Natural killer cell (primary cell): ENCODE results near the gene SNX12. TPM values are rescaled to one million over a fixed set of nuclear protein-coding genes. Genes with fewer than 3 reads are reported as not detected.
"Not testable (repeated sequence)": the region's sequence is repeated elsewhere in the genome, so short reads cannot be mapped to it uniquely, and the experiment has no call there.

Source experiments
- ATAC-seq, 3 donors: fragments of 150-1000 bp in 2 of 3; fragments of 200-7000 bp in 1 of 3; cut with Tn5 transposase; 1 replicate in 1 of 3; 2 replicates in 2 of 3; pipeline ENCODE4 v1.10.0; 2021; ENCODE audit warnings: mild to moderate bottlenecking in 2 of 3, moderate library complexity in 2 of 3
- DNase-seq, 2 donors: peaks; one replicate each; pipeline versions ENCODE4 v3.0.0 to v3.0.0-alpha.2; 2013 to 2021; ENCODE audit warnings: mixed read lengths in 1 of 2
- H3K27ac ChIP-seq: one replicate; pipeline ENCODE4 v1.5.1; 2013; ENCODE audit warnings: mild to moderate bottlenecking, low read length
- H3K27me3 ChIP-seq: one replicate; pipeline ENCODE4 v1.6.1; 2013; ENCODE audit warnings: low read length; ENCODE audit not compliant: control insufficient read depth, insufficient read depth
- H3K36me3 ChIP-seq: one replicate; pipeline ENCODE4 v1.6.1; 2013; ENCODE audit warnings: low read length; ENCODE audit not compliant: control insufficient read depth, insufficient read depth
- H3K4me1 ChIP-seq: one replicate; pipeline ENCODE4 v1.6.1; 2013; ENCODE audit warnings: low read length; ENCODE audit not compliant: control insufficient read depth, insufficient read depth
- H3K4me3 ChIP-seq: one replicate; pipeline ENCODE4 v1.5.1; 2013; ENCODE audit warnings: low read length
- H3K9me3 ChIP-seq: one replicate; pipeline ENCODE4 v1.6.1; 2013; ENCODE audit warnings: low read length; ENCODE audit not compliant: control insufficient read depth, insufficient read depth
- H3K27ac Mint-ChIP-seq, 2 donors: one replicate each; pipeline ENCODE4 v1.8.0; 2022; ENCODE audit warnings: mild to moderate bottlenecking in 2 of 2, mixed read lengths in 2 of 2, moderate library complexity in 1 of 2
- H3K27me3 Mint-ChIP-seq, 2 donors: one replicate each; pipeline ENCODE4 v1.8.0; 2022; ENCODE audit warnings: low read depth in 2 of 2, mixed read lengths in 2 of 2
- H3K36me3 Mint-ChIP-seq: one replicate; pipeline ENCODE4 v1.8.0; 2022; ENCODE audit warnings: mixed read lengths
- H3K4me1 Mint-ChIP-seq, 2 donors: one replicate each; pipeline ENCODE4 v1.8.0; 2022; ENCODE audit warnings: mixed read lengths in 2 of 2
- H3K4me3 Mint-ChIP-seq: one replicate; pipeline ENCODE4 v1.8.0; 2022; ENCODE audit warnings: mild to moderate bottlenecking, moderate library complexity, mixed read lengths
- H3K9me3 Mint-ChIP-seq, 2 donors: one replicate each; pipeline ENCODE4 v1.8.0; 2022; ENCODE audit warnings: mixed read lengths in 2 of 2
- CTCF ChIP-seq: fragments of 200-600 bp; IDR thresholded peaks from one replicate; pipeline ENCODE4 v1.8.0; 2022; ENCODE audit warnings: antibody characterized with exemption
- WGBS: methylation state at CpG from one replicate; pipeline ENCODE4 v1.1.7; 2013; ENCODE audit warnings: missing lambda C conversion rate; ENCODE audit not compliant: insufficient coverage; 5-methylcytosine and 5-hydroxymethylcytosine counted together
- intact Hi-C: fragments of 100-400 bp; cut with micrococcal nuclease; formaldehyde crosslinking; loops from one replicate; pipeline ENCODE4 v1.14.2; 2022
- total RNA-seq, 4 donors: library from RNA; stranded (reverse); fragments of 120-200 nt in 1 of 4; gene quantifications; one replicate each; pipeline versions ENCODE4 v1.2.3 to v1.2.4, GENCODE V29; 2013 to 2022

The SNX12 gene
- total RNA-seq, 3 donors from 2014 or later (not counting 1 experiment from before 2014, with no cell fraction given): 36.0 to 40.1 (median 38.6) TPM

GRCh38 chrX:71056867-71057266 lies 11.3 kb downstream of the SNX12 start:
- Histone ChIP-seq H3K4me1 (peaks cover 12% of the 10 kb centered on the region), H3K9me3 (no peaks in the 10 kb centered on the region), H3K36me3 (peaks cover 20% of the 10 kb centered on the region), H3K27ac (no peak overlapping the region), H3K27me3 (no peaks in the 10 kb centered on the region), H3K4me3 (no peak overlapping the region)
- Mint-ChIP-seq H3K9me3 (no peaks in the 10 kb centered on the region), H3K36me3 (no peaks in the 10 kb centered on the region), H3K27ac (peak overlapping the region in 1 of 2 donors; percentile 63), H3K27me3 (no peaks in the 10 kb centered on the region), H3K4me3 (no peak overlapping the region), H3K4me1 (peaks cover 20% of the 10 kb centered on the region in 2 donors)
- DNase-seq (no peak), ATAC-seq (no peak)
- intact Hi-C loops: no loop called here
- TF ChIP-seq CTCF: no peak

GRCh38 chrX:71053217-71053621 lies 14.9 kb downstream of the SNX12 start:
- intact Hi-C loops: no loop called here
- H3K4me3 ChIP-seq: peak overlapping the region; percentile 21
- 64% methylated on average over 18 of the region's 18 CpGs for WGBS

GRCh38 chrX:71052721-71053120 lies 15.4 kb downstream of the SNX12 start:
- TF ChIP-seq CTCF: no peak
- 20% methylated on average over 7 of the region's 7 CpGs for WGBS
- H3K27ac Mint-ChIP-seq: peak overlapping the region; percentile 71 to 75
- intact Hi-C loops: no loop called here
- H3K9me3 Mint-ChIP-seq: no peaks in the 10 kb centered on the region
- Histone ChIP-seq H3K27me3 (no peaks in the 10 kb centered on the region), H3K9me3 (no peaks in the 10 kb centered on the region), H3K27ac (peak overlapping the region; percentile 45), H3K4me3 (peak overlapping the region; percentile 21), H3K36me3 (peaks cover 3% of the 10 kb centered on the region), H3K4me1 (peaks cover 11% of the 10 kb centered on the region)
- DNase-seq: no peak
- no peaks in the 10 kb centered on the region for H3K36me3 Mint-ChIP-seq
- ATAC-seq: peak; percentile 31 to 57 (median 46)
- H3K27me3 Mint-ChIP-seq: no peaks in the 10 kb centered on the region
- H3K4me3 Mint-ChIP-seq: peak overlapping the region; percentile 57
- H3K4me1 Mint-ChIP-seq: peaks cover 5 to 6% of the 10 kb centered on the region in 2 donors

More at GRCh38 chrX:71053217-71053621, 14.9 kb downstream of the SNX12 start:
- no peaks in the 10 kb centered on the region for H3K27me3 ChIP-seq
- peak; percentile 50 to 70 (median 65) for ATAC-seq
- TF ChIP-seq CTCF: no peak
- H3K9me3 ChIP-seq: no peaks in the 10 kb centered on the region
- peaks cover 12% of the 10 kb centered on the region for H3K4me1 ChIP-seq
- H3K4me1 Mint-ChIP-seq: peaks cover 9 to 10% of the 10 kb centered on the region in 2 donors
- no peaks in the 10 kb centered on the region for H3K27me3 Mint-ChIP-seq
- H3K9me3 Mint-ChIP-seq: no peaks in the 10 kb centered on the region
- peak overlapping the region; percentile 45 for H3K27ac ChIP-seq
- peaks cover 3% of the 10 kb centered on the region for H3K36me3 ChIP-seq
- peak overlapping the region; percentile 71 to 75 for H3K27ac Mint-ChIP-seq
- DNase-seq: peak; percentile 14 to 28
- peak overlapping the region; percentile 57 for H3K4me3 Mint-ChIP-seq
- H3K36me3 Mint-ChIP-seq: no peaks in the 10 kb centered on the region

GRCh38 chrX:71047891-71048290 lies 20.2 kb downstream of the SNX12 start:
- H3K4me3 Mint-ChIP-seq, DNase-seq, H3K27me3 Mint-ChIP-seq, H3K27me3 ChIP-seq, H3K4me1 ChIP-seq, ATAC-seq, H3K9me3 Mint-ChIP-seq, H3K36me3 Mint-ChIP-seq, H3K27ac Mint-ChIP-seq, H3K4me3 ChIP-seq, H3K27ac ChIP-seq, H3K9me3 ChIP-seq, intact Hi-C loops, H3K36me3 ChIP-seq, H3K4me1 Mint-ChIP-seq: not testable (repeated sequence)
- WGBS: no CpG with 5 or more reads among the region's 8 CpGs
